Activated CD8-positive, alpha-beta T cell treated with anti-CD3 and anti-CD28 coated beads, Interleukin-2, amount 10 ng/mL, durations not matched to agents 7 days and 5 days (primary cell): ENCODE measurements around the gene BAZ1A. TPM values are rescaled to one million over a fixed set of nuclear protein-coding genes. Genes with fewer than 3 reads are reported as not detected.
A peak's percentile ranks its signal among the peaks of the same experiment; 100 is the strongest.

Experiments
- ATAC-seq: fragments of 150-1000 bp; cut with Tn5 transposase; one replicate; pipeline ENCODE4 v1.10.0; 2021; ENCODE audit warnings: moderate library complexity
- CTCF ChIA-PET: fragments of 350-600 bp; sonication (Branson Sonifier 250); formaldehyde crosslinking; loops from one replicate; lab custom pipeline; 2021; ENCODE audit warnings: antibody characterized with exemption; lab: Charles Lee
- POLR2A ChIA-PET: fragments of 350-600 bp; sonication (Branson Sonifier 250); formaldehyde crosslinking; loops from one replicate; lab custom pipeline; 2021; ENCODE audit warnings: antibody characterized with exemption; lab: Charles Lee
- DNase-seq: peaks from one replicate; pipeline ENCODE4 v3.0.0-alpha.2; 2020
- H3K27ac Mint-ChIP-seq: one replicate; pipeline ENCODE4 v1.8.0; 2021; ENCODE audit warnings: mild to moderate bottlenecking, mixed read lengths
- H3K27me3 Mint-ChIP-seq: one replicate; pipeline ENCODE4 v1.8.0; 2021; ENCODE audit warnings: low read depth, mixed read lengths
- H3K36me3 Mint-ChIP-seq: one replicate; pipeline ENCODE4 v1.8.0; 2021; ENCODE audit warnings: low read depth, mixed read lengths
- H3K4me1 Mint-ChIP-seq: one replicate; pipeline ENCODE4 v1.8.0; 2021; ENCODE audit warnings: low read depth, mixed read lengths
- H3K4me3 Mint-ChIP-seq: one replicate; pipeline ENCODE4 v1.8.0; 2021; ENCODE audit warnings: mild to moderate bottlenecking, mixed read lengths
- H3K9me3 Mint-ChIP-seq: one replicate; pipeline ENCODE4 v1.8.0; 2022; ENCODE audit warnings: mixed read lengths; ENCODE audit not compliant: insufficient read depth
- total RNA-seq, 2 experiments: library from RNA; stranded (reverse); gene quantifications; one replicate each; pipeline ENCODE4 v1.2.3, GENCODE V29; 2021

The BAZ1A gene
- total RNA-seq, 2 experiments from 2014 or later: 52.7 to 54.2 TPM

DNA sequence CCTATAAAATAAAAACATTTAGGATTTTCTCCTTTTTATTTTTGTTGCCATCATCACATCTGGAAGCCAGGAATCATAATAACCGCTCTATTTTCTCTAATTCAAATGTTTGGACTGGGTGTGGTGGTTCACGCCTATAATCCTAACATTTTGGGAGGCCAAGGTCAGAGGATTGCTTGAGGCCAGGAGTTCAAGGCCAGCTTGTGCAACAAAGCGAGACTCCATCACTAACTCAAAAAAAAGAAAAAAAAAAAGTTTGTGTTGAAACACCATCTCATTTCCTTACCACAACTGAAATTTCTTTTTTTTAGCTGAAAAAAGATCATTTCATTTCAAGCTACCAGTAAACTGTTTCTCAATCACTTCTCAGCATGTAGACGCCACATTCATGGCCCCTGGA is 8.8 kb upstream of the BAZ1A start:
- no peak overlapping the region for H3K27ac Mint-ChIP-seq
- H3K4me1 Mint-ChIP-seq: no peaks in the 10 kb centered on the region

DNA sequence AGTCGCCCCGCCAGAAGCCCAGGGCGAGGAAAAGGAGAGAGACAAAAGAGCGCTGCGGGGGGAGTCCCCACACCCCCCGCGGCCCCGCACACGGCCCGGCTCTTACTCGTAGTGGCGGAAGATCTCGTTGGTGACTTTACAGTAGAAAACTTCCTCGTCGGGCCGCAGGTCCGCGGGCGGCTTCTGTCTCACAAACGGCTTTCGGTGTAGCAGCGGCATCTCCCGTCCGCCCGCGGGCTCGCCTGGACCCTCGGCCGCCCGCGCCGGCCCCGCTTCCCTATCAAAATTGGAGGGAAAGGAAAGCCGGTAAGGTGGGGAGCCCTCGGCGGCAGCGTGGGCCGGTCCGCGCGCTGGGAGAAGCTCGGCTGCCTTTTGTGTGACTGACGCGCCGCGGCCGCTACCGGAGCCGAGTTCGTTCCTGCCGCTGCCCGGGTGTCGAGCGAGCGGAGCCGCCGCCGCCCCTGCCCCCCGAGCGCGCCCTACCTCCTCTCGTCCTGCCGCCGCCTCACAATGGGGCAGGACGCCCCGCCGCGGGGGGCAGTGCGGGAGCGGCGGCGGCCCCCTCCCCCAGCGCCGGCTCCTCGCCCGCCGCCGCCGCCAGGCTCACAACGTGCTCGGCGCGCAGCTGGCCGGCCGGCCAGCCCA is 652 bp downstream of the BAZ1A start:
- ATAC-seq (peak; percentile 24), DNase-seq (peak; percentile 64)
- ChIA-PET CTCF (interaction anchor here (0.7 to 1.3 kb wide), 4 partner anchors 104 to 202 kb away, joined by 3 to 5 read pairs (median 3); partner anchors contain the start of gene SRP54), POLR2A (interaction anchor here (0.9 to 2.0 kb wide), 14 partner anchors 17 to 530 kb away, joined by 3 to 22 read pairs (median 5); partner anchors contain the start of genes FAM177A1, NFKBIA and SRP54)
- Mint-ChIP-seq H3K27me3 (no peaks in the 10 kb centered on the region), H3K27ac (peak overlapping the region; percentile 89), H3K4me3 (peak overlapping the region; percentile 100), H3K36me3 (peaks cover 32% of the 10 kb centered on the region), H3K9me3 (no peaks in the 10 kb centered on the region), H3K4me1 (peaks cover 45% of the 10 kb centered on the region)

More for the DNA sequence above, 8.8 kb upstream of the BAZ1A start:
- Mint-ChIP-seq H3K27me3 (no peaks in the 10 kb centered on the region), H3K9me3 (no peaks in the 10 kb centered on the region), H3K4me3 (no peak overlapping the region), H3K36me3 (no peaks in the 10 kb centered on the region)
- POLR2A ChIA-PET: no interaction called here
- no peak for ATAC-seq
- DNase-seq: no peak
- CTCF ChIA-PET: interaction anchor here (1.6 kb wide), 1 partner anchor 50 kb away, joined by 3 read pairs; no protein-coding TSS in a partner anchor

DNA sequence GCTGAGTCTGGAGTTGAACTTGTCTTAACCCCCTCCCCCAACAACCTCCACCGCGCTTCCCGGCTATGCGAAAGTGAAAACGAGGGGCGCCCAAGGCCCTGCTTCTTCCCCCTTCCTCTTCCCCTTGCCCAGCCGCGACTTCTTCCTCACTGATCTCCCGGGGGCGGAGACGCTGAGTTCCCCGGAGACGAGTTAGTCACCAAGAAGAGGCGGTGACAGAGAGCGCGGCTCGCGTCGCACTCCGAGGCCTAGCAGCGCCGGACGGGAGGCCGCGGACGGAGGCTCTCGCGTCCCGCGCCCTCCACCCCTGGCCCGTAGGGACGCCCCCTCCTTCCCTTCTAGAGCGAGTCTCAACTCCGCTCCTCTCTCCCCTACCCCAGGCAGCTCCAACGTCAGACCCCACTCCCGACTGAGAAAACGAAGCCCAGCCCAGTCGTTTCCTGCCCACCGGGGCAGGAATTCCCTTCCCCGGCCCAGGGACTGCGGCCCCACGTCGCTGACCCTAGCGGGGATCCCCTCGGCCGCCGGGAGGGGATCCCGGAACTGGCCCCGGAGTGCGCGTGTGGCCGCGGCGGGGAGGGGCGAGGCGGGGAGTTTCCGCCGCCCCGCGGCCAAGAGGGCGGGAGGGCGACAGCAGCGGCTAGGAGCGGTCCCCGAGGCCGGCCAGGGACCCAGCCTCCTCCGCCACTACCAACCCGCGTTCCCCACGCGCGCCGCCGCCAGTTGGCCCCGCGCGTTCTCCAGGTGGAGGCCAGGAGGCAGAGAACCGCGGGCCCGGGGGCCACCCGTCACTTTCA is 1.4 kb downstream of the BAZ1A start:
- peak; percentile 78 for ATAC-seq
- CTCF ChIA-PET: interaction anchor here (1.0 to 1.7 kb wide), 4 partner anchors 10 to 109 kb away, joined by 3 to 5 read pairs (median 4); partner anchors contain the start of gene SRP54
- Mint-ChIP-seq H3K27me3 (no peaks in the 10 kb centered on the region), H3K27ac (peak overlapping the region; percentile 89), H3K4me3 (peak overlapping the region; percentile 87), H3K9me3 (no peaks in the 10 kb centered on the region), H3K4me1 (peaks cover 49% of the 10 kb centered on the region), H3K36me3 (peaks cover 34% of the 10 kb centered on the region)
- POLR2A ChIA-PET: interaction anchor here (0.5 to 2.0 kb wide), 23 partner anchors 13 to 531 kb away, joined by 3 to 22 read pairs (median 4); partner anchors contain the start of genes FAM177A1, NFKBIA, PPP2R3C and PRORP
- DNase-seq: peak; percentile 90

DNA sequence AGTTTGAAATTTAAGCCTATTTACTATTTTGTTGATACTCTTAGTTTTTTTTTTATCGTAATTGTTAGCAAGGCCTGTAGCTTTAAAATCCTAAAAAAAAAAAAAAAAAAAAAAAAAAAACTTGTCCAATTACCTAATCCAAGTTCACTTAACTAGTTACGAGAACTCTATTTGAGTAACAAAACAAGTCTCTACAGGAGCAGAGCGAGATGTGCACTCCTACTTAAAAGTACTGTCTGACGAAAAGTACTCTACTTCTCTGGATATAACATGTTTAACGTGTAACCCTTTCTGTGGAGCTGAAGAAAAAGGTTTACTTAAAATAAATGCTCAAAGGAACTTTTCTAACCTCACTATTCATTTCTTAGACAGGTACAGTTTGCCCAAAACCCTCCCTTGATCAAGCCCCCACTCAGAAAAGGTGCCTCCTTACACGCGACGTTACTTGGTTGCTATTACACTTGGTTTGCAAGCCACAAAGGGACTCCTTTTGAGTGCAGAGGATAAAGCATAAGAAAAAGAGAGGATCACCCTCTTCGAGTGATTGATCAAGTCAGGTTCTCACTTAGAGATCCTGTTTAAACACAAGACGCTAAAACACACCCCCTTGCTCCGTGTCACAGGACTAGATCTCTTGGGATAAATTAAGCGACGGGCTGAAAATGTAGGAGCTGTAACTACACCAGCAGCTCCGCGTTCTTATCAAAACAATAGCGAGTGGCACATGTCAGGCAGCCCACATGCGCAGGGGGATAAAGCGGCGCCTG is 2.2 kb downstream of the BAZ1A start:
- Mint-ChIP-seq H3K4me3 (peak overlapping the region; percentile 87), H3K27ac (peak overlapping the region; percentile 89), H3K4me1 (peaks cover 53% of the 10 kb centered on the region), H3K36me3 (peaks cover 39% of the 10 kb centered on the region), H3K27me3 (no peaks in the 10 kb centered on the region), H3K9me3 (no peaks in the 10 kb centered on the region)
- ATAC-seq (peak; percentile 28), DNase-seq (no peak)
- ChIA-PET POLR2A (interaction anchor here (0.5 to 2.0 kb wide), 22 partner anchors 9 to 532 kb away, joined by 3 to 11 read pairs (median 4); partner anchors contain the start of genes FAM177A1, NFKBIA, PPP2R3C and PRORP), CTCF (interaction anchor here (0.6 to 1.7 kb wide), 5 partner anchors 9 to 110 kb away, joined by 3 to 5 read pairs (median 4); partner anchors contain the start of gene SRP54)

DNA sequence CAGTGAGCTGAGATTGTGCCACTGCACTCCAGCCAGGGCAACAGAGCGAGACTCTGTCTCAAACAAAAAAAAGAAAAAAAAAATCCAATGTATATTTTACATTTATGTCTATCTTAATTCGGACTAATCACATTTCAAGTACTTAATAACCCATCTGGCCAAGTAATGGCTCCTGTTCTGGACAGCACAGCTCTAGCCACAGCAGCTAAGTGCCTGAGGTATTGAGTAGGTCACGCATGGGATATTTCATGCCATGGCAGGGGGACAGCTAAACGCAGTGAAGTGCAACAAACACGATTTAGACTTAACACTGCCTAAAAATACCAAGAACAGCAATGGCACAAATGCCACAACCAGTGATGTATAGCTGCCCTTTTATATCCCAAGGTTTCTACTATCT is 8.0 kb downstream of the BAZ1A start:
- Mint-ChIP-seq H3K27ac (no peak overlapping the region), H3K9me3 (no peaks in the 10 kb centered on the region), H3K4me1 (peaks cover 48% of the 10 kb centered on the region), H3K27me3 (no peaks in the 10 kb centered on the region), H3K36me3 (peaks cover 33% of the 10 kb centered on the region), H3K4me3 (no peak overlapping the region)
- ATAC-seq (no peak), DNase-seq (no peak)
- CTCF ChIA-PET: no interaction called here
- POLR2A ChIA-PET: no interaction called here

DNA sequence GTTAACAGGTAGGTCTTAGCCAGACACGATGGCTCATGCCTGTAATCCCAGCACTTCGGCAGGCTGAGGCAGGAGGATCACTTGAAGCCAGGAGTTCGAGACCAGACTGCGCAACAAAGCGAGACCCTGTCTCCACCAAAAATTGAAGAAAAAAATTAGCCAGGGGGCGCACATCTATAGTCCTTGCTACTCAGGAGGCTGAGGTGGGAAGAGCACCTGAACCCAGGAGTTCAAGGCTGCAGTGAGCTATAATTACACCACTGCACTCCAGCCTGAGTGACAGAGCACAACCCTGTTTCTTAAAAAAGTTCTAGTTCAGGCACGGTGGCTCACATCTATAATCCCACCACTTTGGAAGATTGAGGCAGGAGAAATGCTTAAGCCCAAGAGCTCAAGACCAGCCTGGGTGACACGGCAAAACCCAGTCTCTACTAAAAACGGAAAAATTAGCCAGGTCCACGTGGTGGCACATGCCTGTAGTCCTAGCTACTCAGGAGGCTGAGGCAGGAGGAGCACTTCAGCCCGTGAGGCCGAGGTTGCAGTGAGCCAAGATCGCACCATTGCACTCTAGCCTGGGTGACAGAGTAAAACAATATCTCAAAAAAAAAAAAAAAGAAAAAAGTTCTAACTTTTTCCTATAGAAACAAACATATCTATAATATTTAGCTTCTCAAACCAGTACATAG is 9.1 kb downstream of the BAZ1A start:
- ChIA-PET CTCF (interaction anchor here (0.7 kb wide), 1 partner anchor 11 kb away, joined by 3 read pairs; no protein-coding TSS in a partner anchor), POLR2A (no interaction called here)
- no peak overlapping the region for H3K27ac Mint-ChIP-seq
- no peak overlapping the region for H3K4me3 Mint-ChIP-seq
- peaks cover 36% of the 10 kb centered on the region for H3K4me1 Mint-ChIP-seq
- DNase-seq (no peak), ATAC-seq (no peak)
- no peaks in the 10 kb centered on the region for H3K9me3 Mint-ChIP-seq
- peaks cover 33% of the 10 kb centered on the region for H3K36me3 Mint-ChIP-seq
- no peaks in the 10 kb centered on the region for H3K27me3 Mint-ChIP-seq

DNA sequence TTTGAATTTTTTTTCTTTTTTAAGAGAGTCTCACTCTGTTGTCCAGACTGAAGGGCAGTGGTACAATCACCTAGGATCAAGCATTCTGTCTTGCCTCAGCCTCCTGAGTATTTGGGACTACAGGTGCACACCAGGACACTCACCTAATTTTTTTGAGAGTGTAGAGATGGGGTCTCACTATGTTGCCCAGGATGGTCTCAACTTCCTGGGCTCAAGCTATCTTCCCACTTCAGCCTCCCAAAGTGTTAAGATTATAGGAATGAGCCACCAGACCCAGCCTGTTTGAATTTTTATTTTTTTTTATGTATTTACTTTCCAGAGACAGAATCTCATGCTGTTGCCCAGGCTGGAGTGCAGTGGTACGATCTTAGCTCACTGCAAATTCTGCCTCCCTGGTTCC is 11.3 kb downstream of the BAZ1A start:
- ChIA-PET POLR2A (interaction anchor here (1.0 kb wide), 1 partner anchor 9 kb away, joined by 4 read pairs; no protein-coding TSS in a partner anchor), CTCF (interaction anchor here (1.0 kb wide), 1 partner anchor 9 kb away, joined by 4 read pairs; no protein-coding TSS in a partner anchor)
- no peak overlapping the region for H3K4me3 Mint-ChIP-seq
- H3K4me1 Mint-ChIP-seq: peaks cover 20% of the 10 kb centered on the region
- H3K27me3 Mint-ChIP-seq: no peaks in the 10 kb centered on the region
- no peaks in the 10 kb centered on the region for H3K9me3 Mint-ChIP-seq
- DNase-seq: no peak
- H3K27ac Mint-ChIP-seq: no peak overlapping the region
- peaks cover 33% of the 10 kb centered on the region for H3K36me3 Mint-ChIP-seq
- ATAC-seq: no peak

DNA sequence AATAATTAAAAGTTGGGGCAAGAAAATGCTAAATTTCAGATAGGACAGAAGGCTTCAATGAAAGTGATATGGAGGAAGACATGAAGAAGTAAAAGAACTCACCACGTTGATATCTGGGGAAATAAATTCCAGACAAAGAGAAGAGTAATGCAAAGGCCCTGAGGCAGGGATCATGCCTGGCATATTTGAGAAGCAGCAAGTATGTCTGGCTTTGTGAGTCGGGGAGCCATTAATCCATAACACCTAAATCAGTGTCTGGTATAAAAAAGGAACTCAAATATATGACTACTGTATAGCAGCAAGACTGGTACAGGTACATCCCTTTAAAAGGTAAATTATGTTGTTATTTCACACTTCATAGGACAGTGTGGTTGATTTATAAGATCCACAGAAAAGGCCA is 16.4 kb downstream of the BAZ1A start:
- DNase-seq (no peak), ATAC-seq (no peak)
- peaks cover 51% of the 10 kb centered on the region for H3K36me3 Mint-ChIP-seq
- H3K27ac Mint-ChIP-seq: peak overlapping the region; percentile 65
- CTCF ChIA-PET: interaction anchor here (0.8 to 1.5 kb wide), 3 partner anchors 9 to 25 kb away, joined by 3 to 4 read pairs (median 4); no protein-coding TSS in a partner anchor
- H3K4me3 Mint-ChIP-seq: no peak overlapping the region
- no peaks in the 10 kb centered on the region for H3K27me3 Mint-ChIP-seq
- POLR2A ChIA-PET: interaction anchor here (1.6 kb wide), 1 partner anchor 16 kb away, joined by 9 read pairs; the partner anchor contains the start of gene BAZ1A
- peaks cover 7% of the 10 kb centered on the region for H3K9me3 Mint-ChIP-seq
- peaks cover 27% of the 10 kb centered on the region for H3K4me1 Mint-ChIP-seq

DNA sequence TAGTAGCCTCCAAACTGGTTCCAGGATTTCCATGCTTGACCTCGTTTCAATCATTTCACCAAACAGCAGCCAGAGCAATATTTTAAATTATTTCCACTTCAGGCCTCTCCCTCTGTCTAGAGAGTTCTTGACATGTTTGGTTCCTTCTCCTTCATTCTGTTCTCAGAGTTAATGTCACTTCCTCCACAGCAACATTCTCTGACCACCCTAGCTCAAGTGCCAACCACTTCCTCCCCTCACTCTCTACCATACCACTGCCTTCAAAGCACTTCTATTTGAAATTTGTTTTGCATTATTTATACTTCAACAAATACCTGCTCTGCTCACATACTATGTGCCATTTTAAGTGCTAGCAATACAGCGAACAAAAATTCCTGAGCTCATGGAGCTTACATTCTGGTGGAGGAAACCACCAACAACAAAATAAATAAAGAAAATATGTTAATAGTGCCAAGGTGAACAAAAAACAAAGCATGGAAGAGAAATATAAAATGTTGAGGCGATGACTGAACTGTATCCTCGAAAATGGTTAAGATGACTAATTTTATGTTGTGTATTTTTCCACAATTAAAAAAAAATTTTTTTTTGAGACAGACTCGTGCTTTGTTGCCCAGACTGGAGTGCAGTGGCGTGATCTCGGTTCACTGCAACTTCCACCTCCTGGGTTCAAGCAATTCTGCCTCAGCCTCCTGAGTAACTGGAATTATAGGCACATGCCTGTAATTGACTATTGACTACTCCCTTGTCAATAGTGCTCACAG is 17.3 kb downstream of the BAZ1A start:
- Mint-ChIP-seq H3K27me3 (no peaks in the 10 kb centered on the region), H3K4me3 (peak overlapping the region; percentile 5), H3K9me3 (peaks cover 7% of the 10 kb centered on the region), H3K36me3 (peaks cover 59% of the 10 kb centered on the region), H3K27ac (peak overlapping the region; percentile 87), H3K4me1 (peaks cover 27% of the 10 kb centered on the region)
- DNase-seq: peak; percentile 70
- POLR2A ChIA-PET: interaction anchor here (0.9 to 1.7 kb wide), 5 partner anchors 12 to 124 kb away, joined by 3 to 9 read pairs (median 6); partner anchors contain the start of genes BAZ1A and SRP54
- peak; percentile 84 for ATAC-seq
- CTCF ChIA-PET: interaction anchor here (0.8 to 1.5 kb wide), 6 partner anchors 8 to 54 kb away, joined by 3 to 4 read pairs (median 3); no protein-coding TSS in a partner anchor

DNA sequence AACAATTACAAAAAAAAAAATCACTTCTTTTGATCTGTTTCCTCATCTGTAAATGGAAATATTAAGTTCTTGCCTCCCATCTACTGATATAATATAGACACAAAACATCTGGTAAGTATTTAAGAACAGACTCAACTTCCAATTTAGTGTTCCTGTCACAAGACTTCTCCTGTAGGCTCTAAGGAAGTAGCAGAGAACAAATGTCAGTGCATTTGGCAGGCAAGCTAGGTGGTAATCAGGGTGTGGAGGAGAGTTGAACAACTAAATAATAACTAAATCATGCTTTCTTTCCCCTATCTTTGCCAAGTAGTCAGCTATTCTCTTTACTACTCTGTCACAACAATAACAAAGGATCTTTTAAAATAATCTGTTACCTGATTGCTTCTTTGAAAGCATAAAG is 22.1 kb downstream of the BAZ1A start:
- ChIA-PET CTCF (no interaction called here), POLR2A (interaction anchor here (2.1 kb wide), 1 partner anchor 20 kb away, joined by 4 read pairs; no protein-coding TSS in a partner anchor)
- peaks cover 52% of the 10 kb centered on the region for H3K36me3 Mint-ChIP-seq
- peaks cover 7% of the 10 kb centered on the region for H3K9me3 Mint-ChIP-seq
- no peaks in the 10 kb centered on the region for H3K27me3 Mint-ChIP-seq
- ATAC-seq (no peak), DNase-seq (no peak)
- H3K4me3 Mint-ChIP-seq: no peak overlapping the region
- peak overlapping the region; percentile 30 for H3K27ac Mint-ChIP-seq
- H3K4me1 Mint-ChIP-seq: peaks cover 20% of the 10 kb centered on the region
